ENCODE data around the gene CES3.
"Not testable (repeated sequence)": the region's sequence is repeated elsewhere in the genome, so short reads cannot be mapped to it uniquely, and the experiment has no call there.

Gene CES3

DNA sequence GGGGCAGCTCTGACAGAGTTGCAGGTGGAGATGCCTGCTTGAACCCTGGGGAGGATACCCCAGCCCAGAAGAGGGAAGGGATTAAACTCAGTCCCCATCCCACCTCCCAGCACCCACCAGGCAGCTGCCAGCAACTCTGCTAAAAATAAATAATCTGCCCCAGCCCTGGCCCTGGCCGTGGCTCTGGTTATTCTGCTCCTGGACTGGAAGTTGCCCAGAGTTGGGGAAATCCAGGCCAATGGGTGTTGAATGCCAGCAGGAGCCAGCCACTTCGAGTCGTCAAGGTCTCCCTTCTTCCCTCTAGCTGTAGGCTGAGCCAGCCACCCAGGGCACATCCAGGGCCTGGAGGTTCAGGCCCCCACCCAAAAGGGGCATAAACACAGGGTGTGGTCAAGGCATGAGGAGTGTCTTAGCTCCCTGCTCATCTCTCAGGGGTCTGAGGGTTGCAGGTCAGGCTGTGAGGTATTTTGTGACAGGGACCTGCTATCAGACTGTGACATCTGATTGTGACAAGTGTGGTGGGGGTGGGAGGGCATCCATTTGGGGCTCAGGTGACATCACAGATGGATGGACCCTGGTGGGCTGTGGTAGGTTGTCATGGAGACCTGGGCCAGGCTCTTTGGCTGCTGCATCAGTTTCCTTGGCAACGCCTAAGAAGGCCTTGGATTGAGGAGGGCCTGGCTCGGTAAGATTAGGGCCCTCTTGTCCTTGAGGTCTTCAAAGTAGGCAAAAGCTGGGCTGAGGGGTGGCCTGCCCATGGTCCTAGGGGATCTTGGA lies 34.7 kb upstream of the CES3 start:
- DNase-seq (ENCODE audit: low spot score), result peak; percentile 46

DNA sequence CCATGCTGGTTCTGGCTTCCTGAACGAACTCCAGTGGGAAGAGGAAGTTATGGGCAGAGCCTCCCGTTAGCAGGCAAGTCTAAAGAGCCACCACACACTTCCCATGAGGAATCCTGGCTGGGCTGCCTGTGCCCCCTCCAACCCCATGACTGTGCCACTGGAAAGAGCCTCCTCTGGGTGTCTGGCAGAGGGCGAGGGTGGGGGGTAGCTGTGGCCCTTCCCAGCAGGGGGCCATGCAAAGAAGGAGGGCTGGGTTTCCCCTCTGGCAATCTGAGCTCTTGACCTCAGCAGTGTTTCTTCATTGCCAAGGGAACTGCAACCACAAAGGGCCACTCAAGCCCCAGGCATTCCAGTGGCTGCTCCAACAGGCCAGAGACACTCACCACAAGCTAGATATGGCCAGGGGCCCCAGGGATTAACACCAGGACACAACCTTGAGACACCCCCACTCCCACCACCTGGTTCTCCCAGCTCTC lies 34.1 kb upstream of the CES3 start:
- peak; percentile 99 for DNase-seq (ENCODE audit: low spot score)

GRCh38 chr16:66927918-66928649 lies 33.0 kb upstream of the CES3 start:
- DNase-seq (ENCODE audit: low spot score), result peak; percentile 91

- peak; percentile 46 for DNase-seq (ENCODE audit: low spot score)
Measured at GRCh38 chr16:66928702-66929388, 32.2 kb upstream of the CES3 start.

- DNase-seq (ENCODE audit: low spot score), result peak; percentile 97
Measured at GRCh38 chr16:66930189-66930588, 30.9 kb upstream of the CES3 start.

GRCh38 chr16:66931665-66932064 lies 29.4 kb upstream of the CES3 start:
- no peak for DNase-seq (ENCODE audit: low spot score)

DNA sequence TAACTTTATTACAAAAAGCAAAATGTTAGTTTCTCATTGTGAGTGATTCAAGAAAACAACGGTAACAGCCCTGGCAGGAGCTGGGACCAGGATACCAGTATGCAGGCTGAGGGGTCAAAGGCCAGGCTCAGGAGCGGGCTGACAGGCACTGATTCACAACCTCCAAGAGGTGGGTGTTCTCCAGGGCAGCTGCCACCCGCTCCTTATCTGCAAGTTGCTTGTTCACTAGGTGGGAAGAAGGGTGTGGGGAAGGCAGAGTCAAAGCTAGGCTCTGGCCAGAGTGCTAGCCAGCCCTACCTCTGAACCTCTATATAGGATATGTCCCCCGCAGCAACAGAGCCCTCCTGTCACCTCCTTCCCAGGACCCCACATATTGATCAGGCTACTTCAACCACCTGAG lies 29.0 kb upstream of the CES3 start:
- no peak for DNase-seq (ENCODE audit: low spot score)

DNA sequence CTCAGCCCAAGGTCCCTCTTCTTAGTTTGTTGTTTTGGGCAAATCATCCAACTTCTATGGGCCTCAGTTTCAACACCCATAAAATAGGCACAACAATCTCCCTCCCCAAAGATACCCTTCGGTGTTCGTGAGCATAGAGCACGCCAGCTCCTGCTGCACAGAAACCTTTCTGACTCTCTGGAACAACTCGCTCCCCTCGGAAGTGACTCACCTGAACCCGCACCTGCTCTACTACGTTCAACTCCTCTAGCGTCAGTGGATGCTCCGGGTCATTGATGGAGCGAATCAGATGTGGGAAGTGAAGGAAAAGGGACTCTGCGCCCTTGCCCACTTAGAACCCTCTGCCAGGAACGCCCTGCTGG lies 27.3 kb upstream of the CES3 start:
- DNase-seq (ENCODE audit: low spot score), result peak; percentile 77

DNA sequence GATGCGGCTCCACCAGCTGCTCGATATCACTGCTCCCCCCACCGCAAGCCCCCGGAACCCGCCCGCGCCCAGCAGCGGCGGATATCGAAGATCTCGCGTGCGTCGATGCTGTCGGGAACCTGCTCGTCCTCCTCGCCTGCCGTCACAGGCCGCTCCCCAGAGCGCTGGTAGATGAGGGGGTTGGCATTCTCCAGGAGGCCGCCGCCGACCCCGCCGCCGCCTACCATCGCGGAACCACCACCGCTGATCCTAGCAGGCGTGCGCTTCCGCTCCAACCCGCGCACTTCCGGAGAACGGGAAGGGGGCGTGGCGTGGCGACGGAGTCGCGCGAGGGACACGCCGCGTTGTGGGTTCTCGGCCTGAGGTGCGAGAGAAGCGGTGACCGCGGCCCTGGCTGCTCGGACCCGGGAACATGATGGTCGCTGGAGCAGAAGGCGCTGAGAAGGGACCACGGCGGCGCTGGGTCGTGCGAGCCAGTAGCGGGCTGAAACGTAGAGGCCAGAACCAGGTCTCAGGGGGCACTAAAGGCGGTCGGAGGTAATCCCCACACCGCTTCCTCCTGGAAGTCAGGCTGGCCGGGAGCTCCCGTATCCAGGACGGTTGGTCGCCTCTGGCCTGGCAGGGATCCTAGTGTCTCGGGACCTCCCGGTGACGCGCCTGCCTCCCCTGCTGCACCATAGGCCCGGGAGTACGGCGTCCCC lies 26.8 kb upstream of the CES3 start, which contains the start of gene CIAO2B:
CIAO2B (minus strand) TSS at position 265 of the 701 bp plus-strand sequence; CDS start at position 227, 38 bp downstream.
- peak; percentile 87 for DNase-seq (ENCODE audit: low spot score)

GRCh38 chr16:66934839-66935313 lies 26.2 kb upstream of the CES3 start:
- not testable (repeated sequence) for DNase-seq (ENCODE audit: low spot score)

DNA sequence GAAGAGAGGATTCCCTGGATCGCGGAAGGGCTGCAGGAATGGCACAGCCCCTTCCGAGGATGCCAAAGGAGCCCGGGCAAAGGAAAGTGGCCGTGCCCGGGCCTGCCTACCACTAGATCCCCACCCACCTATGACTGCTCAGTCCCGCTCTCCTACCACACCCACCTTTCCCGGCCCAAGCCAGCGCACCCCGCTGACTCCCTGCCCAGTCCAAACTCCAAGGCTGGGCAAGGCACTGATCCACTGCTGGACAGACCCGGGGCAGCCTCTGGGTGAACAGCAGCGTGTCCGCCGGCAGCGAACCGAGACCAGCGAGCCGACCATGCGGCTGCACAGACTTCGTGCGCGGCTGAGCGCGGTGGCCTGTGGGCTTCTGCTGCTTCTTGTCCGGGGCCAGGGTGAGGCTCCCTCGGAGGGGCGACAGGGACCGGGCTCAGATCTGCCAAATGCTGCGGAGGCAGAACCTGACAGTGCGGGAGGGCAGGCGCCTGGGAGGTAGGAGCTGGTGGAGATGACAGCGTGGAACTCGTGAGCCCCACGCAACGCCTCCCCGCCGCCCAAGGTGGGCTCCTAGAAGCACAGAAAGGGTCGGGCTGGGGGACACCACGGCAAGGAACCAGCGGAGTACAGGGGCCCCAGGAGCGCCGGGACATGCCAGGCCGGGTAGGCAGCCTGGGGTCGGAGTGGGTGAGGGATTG lies 25.6 kb upstream of the CES3 start, which contains the start of gene CES2:
CES2 (plus strand) TSS at position 203 of the 698 bp plus-strand sequence; CDS start at position 323, 120 bp downstream.
- peak; percentile 81 for DNase-seq (ENCODE audit: low spot score)

DNA sequence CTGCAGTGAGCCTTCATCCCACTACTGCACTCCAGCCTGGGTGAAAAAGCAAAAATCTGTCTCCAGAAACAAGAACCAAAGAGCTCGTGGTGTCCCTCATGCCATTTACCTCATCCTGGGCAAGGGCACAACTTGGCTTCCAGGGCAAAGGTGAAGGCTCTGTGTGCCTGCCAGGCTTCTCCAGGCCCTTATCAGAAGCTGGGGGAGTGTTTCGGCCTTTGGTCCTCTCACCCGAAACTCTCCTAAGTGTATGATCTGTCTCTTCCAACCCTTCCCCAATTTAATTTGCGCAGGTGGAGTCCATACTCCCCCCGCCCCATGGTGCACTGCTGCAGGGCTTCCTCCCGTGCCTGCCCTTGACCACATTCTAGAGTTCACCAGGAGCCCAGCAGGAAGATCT lies 24.6 kb upstream of the CES3 start:
- DNase-seq (ENCODE audit: low spot score), result no peak

DNA sequence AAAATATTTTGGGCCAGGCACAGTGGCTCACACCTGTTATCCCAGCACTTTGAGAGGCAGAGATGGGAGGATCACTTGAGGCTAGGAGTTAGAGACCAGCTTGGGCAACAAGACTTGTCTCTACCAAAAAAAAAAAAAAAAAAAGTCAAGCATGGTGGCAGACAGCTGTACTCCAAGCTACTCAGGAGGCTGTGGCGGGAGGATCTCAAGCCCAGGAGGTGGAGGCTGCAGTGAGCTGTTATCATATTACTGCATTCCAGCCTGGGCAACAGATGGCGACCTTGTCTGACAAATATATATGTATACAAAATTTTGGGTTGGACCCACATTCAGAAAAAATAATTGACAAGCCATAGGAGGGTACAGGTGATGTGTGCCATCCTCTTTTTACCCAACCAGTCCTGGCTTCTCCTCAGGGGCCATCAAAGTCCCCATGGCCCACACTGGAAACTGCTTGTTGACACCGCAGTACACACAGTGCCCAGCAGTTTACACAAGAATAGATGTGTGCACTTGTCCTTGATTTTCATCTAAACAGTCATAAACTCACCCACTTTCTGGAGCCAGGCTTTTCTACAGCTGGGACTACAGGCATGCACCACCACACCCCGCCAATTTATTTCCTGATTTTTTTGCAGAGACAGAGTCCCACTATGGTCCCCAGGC lies 24.0 kb upstream of the CES3 start:
- no peak for DNase-seq (ENCODE audit: low spot score)

GRCh38 chr16:66937725-66938337 lies 23.2 kb upstream of the CES3 start:
- DNase-seq (ENCODE audit: low spot score), result no peak

GRCh38 chr16:66939366-66939765 lies 21.7 kb upstream of the CES3 start:
- no peak for DNase-seq (ENCODE audit: low spot score)

GRCh38 chr16:66940236-66940635 lies 20.8 kb upstream of the CES3 start:
- no peak for DNase-seq (ENCODE audit: low spot score)

DNA sequence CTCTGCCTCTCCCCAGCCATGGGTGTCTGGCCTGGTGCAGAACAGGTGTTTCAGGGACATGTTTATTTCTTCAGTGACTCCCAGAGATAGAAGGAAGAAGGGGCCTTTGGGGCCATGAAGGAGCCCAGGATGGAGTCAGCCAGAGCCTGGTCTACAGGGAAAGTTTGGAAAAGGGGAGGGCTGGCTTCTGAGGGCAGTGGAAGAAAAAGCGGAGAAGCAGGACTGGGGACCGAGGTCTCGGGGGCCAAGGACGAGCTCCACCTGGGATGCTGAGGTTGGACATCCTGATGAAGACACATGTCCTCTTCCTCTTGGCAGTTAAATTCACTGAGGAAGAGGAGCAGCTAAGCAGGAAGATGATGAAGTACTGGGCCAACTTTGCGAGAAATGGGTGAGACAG lies 18.1 kb upstream of the CES3 start:
- DNase-seq (ENCODE audit: low spot score), result no peak

- DNase-seq (ENCODE audit: low spot score), result no peak
Measured at GRCh38 chr16:66943426-66944053, 17.5 kb upstream of the CES3 start.

DNA sequence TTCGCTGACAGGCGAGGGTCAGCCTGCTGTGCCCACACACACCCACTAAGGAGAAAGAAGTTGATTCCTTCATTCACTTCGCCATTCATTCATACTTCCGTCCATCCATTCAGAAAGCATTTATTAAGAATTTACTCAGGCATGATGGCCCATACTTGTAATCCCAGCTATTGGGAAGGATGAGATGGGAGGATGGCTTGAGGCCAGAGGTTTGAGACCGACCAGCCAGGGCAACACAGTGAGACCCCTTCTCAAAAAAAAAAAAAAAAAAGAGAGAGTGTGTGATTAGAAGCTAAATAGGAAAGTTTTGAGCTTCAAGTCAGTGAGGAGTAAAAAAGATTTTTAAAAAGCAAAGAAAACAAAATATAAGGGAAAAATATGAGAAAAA lies 17.0 kb upstream of the CES3 start:
- no peak for DNase-seq (ENCODE audit: low spot score)

DNA sequence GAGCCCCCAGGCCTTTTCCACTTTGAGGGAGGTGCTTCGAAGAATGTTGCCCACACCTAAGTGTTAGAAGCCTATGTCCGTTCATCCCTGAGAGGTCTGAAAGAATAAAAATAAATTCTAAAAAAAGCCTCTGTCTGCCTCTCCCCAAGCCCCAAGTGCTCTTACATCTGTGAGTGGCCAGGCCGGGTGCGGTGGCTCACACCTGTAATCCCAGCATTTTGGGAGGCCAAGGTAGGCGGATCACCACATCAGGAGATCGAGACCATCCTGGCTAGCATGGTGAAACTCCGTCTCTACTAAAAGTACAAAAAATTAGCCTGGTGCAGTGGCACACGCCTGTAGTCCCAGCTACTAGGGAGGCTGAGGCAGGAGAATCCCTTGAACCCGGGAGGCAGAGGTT lies 16.1 kb upstream of the CES3 start:
- DNase-seq (ENCODE audit: low spot score), result not testable (repeated sequence)

Data from kidney tubule cell (primary cell).